Fibroblast of villous mesenchyme (primary cell): ENCODE measurements around the gene RYR2. TPM values are rescaled to one million over a fixed set of nuclear protein-coding genes. Genes with fewer than 3 reads are reported as not detected.

Experiments
- DNase-seq: peaks from one replicate; pipeline ENCODE4 v3.0.0-alpha.2; 2010; ENCODE audit warnings: low read depth
- H3K4me3 ChIP-seq: 2 replicates; pipeline ENCODE4 v1.5.1; 2011; ENCODE audit warnings: low read depth, mild to moderate bottlenecking, low read length
- CTCF ChIP-seq: IDR thresholded peaks from 2 replicates; pipeline ENCODE4 v1.5.1; 2012; ENCODE audit warnings: low read depth, mild to moderate bottlenecking, low read length; ENCODE audit not compliant: insufficient read depth
- total RNA-seq: library from RNA; depleted of rRNA; stranded (reverse); fragments of >200 nt; gene quantifications from 2 replicates; pipeline ENCODE4 v1.2.3, GENCODE V29; 2012

RYR2 gene
- total RNA-seq, 1 donor, result not detected

- no peak overlapping the region for H3K4me3 ChIP-seq
- TF ChIP-seq CTCF, result no peak
- no peak for DNase-seq
Measured at GRCh38 chr1:237320890-237321289, 278.9 kb downstream of the RYR2 start.

- no peak for TF ChIP-seq CTCF
- DNase-seq, result no peak
- H3K4me3 ChIP-seq, result no peak overlapping the region
Measured at GRCh38 chr1:237324226-237324625, 282.2 kb downstream of the RYR2 start.

- no peak overlapping the region for H3K4me3 ChIP-seq
- TF ChIP-seq CTCF, result no peak
- no peak for DNase-seq
Measured at GRCh38 chr1:237327061-237327460, 285.1 kb downstream of the RYR2 start.

- TF ChIP-seq CTCF, result no peak
- no peak for DNase-seq
- no peak overlapping the region for H3K4me3 ChIP-seq
Measured at GRCh38 chr1:237340892-237341291, 298.9 kb downstream of the RYR2 start.

GRCh38 chr1:237341391-237341790 lies 299.4 kb downstream of the RYR2 start:
- no peak for TF ChIP-seq CTCF
- no peak for DNase-seq
- no peak overlapping the region for H3K4me3 ChIP-seq

- TF ChIP-seq CTCF, result no peak
- DNase-seq, result no peak
Measured at GRCh38 chr1:237342730-237343129, 300.7 kb downstream of the RYR2 start.

GRCh38 chr1:237352747-237353146 lies 310.8 kb downstream of the RYR2 start:
- DNase-seq, result no peak
- TF ChIP-seq CTCF, result no peak
- no peak overlapping the region for H3K4me3 ChIP-seq

More at GRCh38 chr1:237342730-237343129, 300.7 kb downstream of the RYR2 start:
- H3K4me3 ChIP-seq, result no peak overlapping the region
